Cardiac fibroblast (primary cell): ENCODE results near the gene PXT1.

Source experiments
- DNase-seq, 2 donors: peaks; one replicate each; pipeline versions ENCODE4 v3.0.0 to v3.0.0-alpha.2; 2010; ENCODE audit warnings: low read depth in 2 of 2
- H3K4me3 ChIP-seq, 2 donors: replicated peaks in 1 of 2; 1 replicate in 1 of 2; 2 replicates in 1 of 2; pipeline ENCODE4 v1.5.1; 2011; ENCODE audit warnings: low read depth in 2 of 2, low read length in 2 of 2, mild to moderate bottlenecking in 2 of 2, moderate library complexity in 1 of 2
- CTCF ChIP-seq: IDR thresholded peaks from one replicate; pipeline ENCODE4 v1.5.1; 2011; ENCODE audit warnings: low read depth, mild to moderate bottlenecking, low read length, inconsistent platforms

PXT1 gene

DNA sequence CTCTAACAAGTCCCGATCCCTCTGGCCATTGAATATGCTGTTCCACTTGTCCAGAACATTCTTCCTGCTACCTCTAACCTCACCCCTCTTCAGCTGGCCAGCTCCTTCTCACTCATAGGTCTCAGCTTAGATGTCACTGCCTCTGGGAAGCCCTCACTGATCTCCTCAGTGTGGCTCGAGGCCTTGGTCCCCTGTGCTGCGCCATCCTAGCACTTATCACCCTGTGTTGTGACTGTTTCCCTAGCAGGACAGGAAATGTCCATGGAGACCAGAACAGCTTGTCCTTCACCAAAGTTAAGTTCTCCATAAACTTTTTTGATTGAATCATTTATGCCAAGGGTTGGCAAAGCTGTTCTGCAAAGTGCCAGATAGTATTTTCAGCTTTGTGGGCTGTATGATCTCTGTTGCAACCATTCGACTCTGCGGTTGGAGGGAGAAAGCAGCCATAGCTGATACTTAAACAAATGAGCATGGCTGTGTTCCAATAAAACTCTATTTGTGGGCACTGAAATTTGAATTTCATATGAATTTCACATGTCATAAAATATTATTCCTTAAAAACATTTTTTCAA, 99.5 kb downstream of the PXT1 start:
- no peak for TF ChIP-seq CTCF
- no peak overlapping the region for H3K4me3 ChIP-seq
- no peak for DNase-seq

- H3K4me3 ChIP-seq = peak overlapping the region in 1 of 2 donors; percentile 36
- peak; percentile 70 to 89 for DNase-seq
- peak; percentile 99 for TF ChIP-seq CTCF
Observed at GRCh38 chr6:36340618-36341454, 101.8 kb downstream of the PXT1 start.
